ENCODE results near the gene SLC9A8. TPM values are rescaled to one million over a fixed set of nuclear protein-coding genes. Genes with fewer than 3 reads are reported as not detected.
"Not testable (repeated sequence)": the region's sequence is repeated elsewhere in the genome, so short reads cannot be mapped to it uniquely, and the experiment has no call there.

The SLC9A8 gene
- 4.6 and 10.3 TPM in 2 replicates for total RNA-seq

- peak; percentile 89 to 90 for DNase-seq (ENCODE audit: low read depth in 2 of 2)
Observed at GRCh38 chr20:49812507-49813304, at the start of gene SLC9A8. Gene SLC9A8, plus strand, starts transcription at chr20:49812828. Its CDS starts 95 bp downstream, at chr20:49812923.

GRCh38 chr20:49762940-49763766, 49.5 kb upstream of the SLC9A8 start:
- DNase-seq (ENCODE audit: low read depth in 2 of 2), result no peak

GRCh38 chr20:49765413-49765736, 47.3 kb upstream of the SLC9A8 start:
- DNase-seq (ENCODE audit: low read depth in 2 of 2), result no peak

- peak; percentile 37 to 64 for DNase-seq (ENCODE audit: low read depth in 2 of 2)
Observed at GRCh38 chr20:49765846-49766541, 46.6 kb upstream of the SLC9A8 start.

GRCh38 chr20:49766979-49767521, 45.6 kb upstream of the SLC9A8 start:
- DNase-seq (ENCODE audit: low read depth in 2 of 2), result peak in 1 of 2 donors; percentile 51

GRCh38 chr20:49768204-49769047, 44.2 kb upstream of the SLC9A8 start:
- DNase-seq (ENCODE audit: low read depth in 2 of 2), result peak; percentile 90 to 99

GRCh38 chr20:49769048-49769581, 43.5 kb upstream of the SLC9A8 start:
- peak; percentile 20 to 88 for DNase-seq (ENCODE audit: low read depth in 2 of 2)

GRCh38 chr20:49770634-49771033, 42.0 kb upstream of the SLC9A8 start:
- DNase-seq (ENCODE audit: low read depth in 2 of 2), result no peak

GRCh38 chr20:49774213-49774612, 38.4 kb upstream of the SLC9A8 start:
- DNase-seq (ENCODE audit: low read depth in 2 of 2), result not testable (repeated sequence)

- DNase-seq (ENCODE audit: low read depth in 2 of 2), result peak; percentile 39 to 98
Observed at GRCh38 chr20:49775229-49775693, 37.4 kb upstream of the SLC9A8 start.

- DNase-seq (ENCODE audit: low read depth in 2 of 2), result no peak
Observed at GRCh38 chr20:49779972-49780371, 32.7 kb upstream of the SLC9A8 start.

- DNase-seq (ENCODE audit: low read depth in 2 of 2), result no peak
Observed at GRCh38 chr20:49781676-49782075, 31.0 kb upstream of the SLC9A8 start.

GRCh38 chr20:49782439-49782838, 30.2 kb upstream of the SLC9A8 start:
- not testable (repeated sequence) for DNase-seq (ENCODE audit: low read depth in 2 of 2)

GRCh38 chr20:49783021-49783995, 29.3 kb upstream of the SLC9A8 start:
- not testable (repeated sequence) for DNase-seq (ENCODE audit: low read depth in 2 of 2)

GRCh38 chr20:49784291-49784690, 28.3 kb upstream of the SLC9A8 start:
- DNase-seq (ENCODE audit: low read depth in 2 of 2), result no peak

- no peak for DNase-seq (ENCODE audit: low read depth in 2 of 2)
Observed at GRCh38 chr20:49785149-49785851, 27.3 kb upstream of the SLC9A8 start.

- DNase-seq (ENCODE audit: low read depth in 2 of 2), result no peak
Observed at GRCh38 chr20:49785852-49786175, 26.8 kb upstream of the SLC9A8 start.

- DNase-seq (ENCODE audit: low read depth in 2 of 2), result no peak
Observed at GRCh38 chr20:49786196-49786595, 26.4 kb upstream of the SLC9A8 start.

Data from lung microvascular endothelial cell (primary cell).